ENCODE results near the gene MBP. TPM values are rescaled to one million over a fixed set of nuclear protein-coding genes. Genes with fewer than 3 reads are reported as not detected.

Gene MBP
- polyA plus RNA-seq, 1 experiment, result 5.3 TPM

DNA sequence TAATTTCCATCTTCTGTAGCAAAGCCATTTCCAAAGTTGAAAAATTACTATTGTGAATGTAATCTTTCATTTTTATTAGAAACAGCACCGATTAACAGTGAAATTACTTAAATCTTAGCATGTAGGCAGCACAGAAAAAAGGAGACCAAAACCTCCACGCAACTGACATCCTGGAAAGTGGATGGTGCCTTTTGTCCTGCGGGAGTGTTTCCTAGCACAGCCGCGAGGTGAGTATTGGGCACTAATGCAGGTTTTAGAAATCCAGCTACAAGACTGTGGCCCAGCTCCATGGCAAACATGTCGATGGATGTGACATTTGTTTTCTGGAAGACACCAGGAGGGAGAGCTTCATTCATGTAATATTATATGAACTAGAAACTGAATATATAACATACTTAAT lies 86.9 kb downstream of the MBP start:
- no peak for TF ChIP-seq CTCF (IDR thresholded peaks at IDR 0.05; ENCODE audit: low read depth, low read length)
- ChIA-PET POLR2A (no interaction called here), CTCF (interaction anchor here (1.0 kb wide), 1 partner anchor 245 kb away, joined by 3 read pairs; no protein-coding TSS in a partner anchor)
- DNase-seq (ENCODE audit: low read depth, low spot score), result no peak
- Histone ChIP-seq H3K4me3 (ENCODE audit: low read depth, low read length) (no peak overlapping the region), H3K27ac (ENCODE audit: low read depth, low read length) (no peak overlapping the region), H3K9me3 (ENCODE audit: control insufficient read depth, insufficient read depth, low read length) (peaks cover 2% of the 10 kb centered on the region; the same call in 1 of the 2 replicates), H3K27me3 (ENCODE audit: control insufficient read depth, insufficient read depth, low read length) (no peaks in the 10 kb centered on the region)

- Histone ChIP-seq H3K27ac (ENCODE audit: low read depth, low read length) (no peak overlapping the region), H3K9me3 (ENCODE audit: control insufficient read depth, insufficient read depth, low read length) (peaks cover 2% of the 10 kb centered on the region; the same call in 1 of the 2 replicates), H3K27me3 (ENCODE audit: control insufficient read depth, insufficient read depth, low read length) (no peaks in the 10 kb centered on the region), H3K4me3 (ENCODE audit: low read depth, low read length) (no peak overlapping the region)
- ChIA-PET CTCF (interaction anchor here (1.0 kb wide), 1 partner anchor 244 kb away, joined by 3 read pairs; no protein-coding TSS in a partner anchor), POLR2A (no interaction called here)
- no peak for DNase-seq (ENCODE audit: low read depth, low spot score)
- no peak for TF ChIP-seq CTCF (IDR thresholded peaks at IDR 0.05; ENCODE audit: low read depth, low read length)
Measured at GRCh38 chr18:77044866-77045664, 87.5 kb downstream of the MBP start.

- ChIA-PET CTCF (no interaction called here), POLR2A (no interaction called here)
- H3K4me3 ChIP-seq (ENCODE audit: low read depth, low read length), result no peak overlapping the region
- peaks cover 2% of the 10 kb centered on the region; the same call in 1 of the 2 replicates for H3K9me3 ChIP-seq (ENCODE audit: control insufficient read depth, insufficient read depth, low read length)
- no peaks in the 10 kb centered on the region for H3K27me3 ChIP-seq (ENCODE audit: control insufficient read depth, insufficient read depth, low read length)
- no peak for TF ChIP-seq CTCF (IDR thresholded peaks at IDR 0.05; ENCODE audit: low read depth, low read length)
- H3K27ac ChIP-seq (ENCODE audit: low read depth, low read length), result no peak overlapping the region
- DNase-seq (ENCODE audit: low read depth, low spot score), result no peak
Measured at GRCh38 chr18:77043541-77044280, 88.9 kb downstream of the MBP start.

DNA sequence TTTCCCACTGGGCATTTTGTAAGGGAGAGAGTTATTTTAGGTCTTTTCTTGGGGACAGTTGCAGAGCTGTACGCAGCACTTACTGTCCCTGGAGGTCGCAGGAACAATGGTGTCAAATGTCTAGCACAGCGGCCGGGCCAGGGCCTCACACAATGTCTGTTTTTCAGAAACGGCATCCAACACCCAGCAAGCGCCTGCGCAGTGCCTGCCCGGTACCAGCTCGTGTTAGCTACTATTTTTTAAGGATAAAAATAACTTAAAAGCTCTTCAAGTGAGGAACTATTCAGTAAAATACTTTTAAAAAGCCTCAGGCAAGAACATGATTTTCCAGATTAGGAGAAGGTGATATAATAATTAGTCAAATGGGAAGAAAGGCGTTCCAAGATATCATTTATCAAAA lies 90.0 kb downstream of the MBP start:
- ChIA-PET POLR2A (no interaction called here), CTCF (interaction anchor here (1.2 kb wide), 1 partner anchor 169 kb away, joined by 8 read pairs; no protein-coding TSS in a partner anchor)
- H3K27me3 ChIP-seq (ENCODE audit: control insufficient read depth, insufficient read depth, low read length), result no peaks in the 10 kb centered on the region
- H3K27ac ChIP-seq (ENCODE audit: low read depth, low read length), result no peak overlapping the region
- peaks cover 2% of the 10 kb centered on the region; the same call in 1 of the 2 replicates for H3K9me3 ChIP-seq (ENCODE audit: control insufficient read depth, insufficient read depth, low read length)
- no peak for TF ChIP-seq CTCF (IDR thresholded peaks at IDR 0.05; ENCODE audit: low read depth, low read length)
- H3K4me3 ChIP-seq (ENCODE audit: low read depth, low read length), result no peak overlapping the region
- DNase-seq (ENCODE audit: low read depth, low spot score), result no peak

Measured in AG04450 (cell line).